Liver (tissue), 3 donors: ENCODE data around the gene NEK8.

Experiments
- ATF3 ChIP-seq: IDR thresholded peaks from 2 replicates; pipeline ENCODE4 v1.6.1; 2016; ENCODE audit warnings: antibody characterized with exemption
- CTCF ChIP-seq: fragments of 150-350 bp; IDR thresholded peaks from 2 replicates; pipeline ENCODE4 v1.5.1; 2017; ENCODE audit warnings: improper control_type of control experiment, low read depth, low read length; ENCODE audit not compliant: missing input control
- RAD21 ChIP-seq, 2 donors: IDR thresholded peaks; 2 replicates each; pipeline ENCODE4 v1.6.1; 2016; ENCODE audit warnings: antibody characterized with exemption in 2 of 2, mild to moderate bottlenecking in 2 of 2
- TAF1 ChIP-seq: conservative IDR thresholded peaks from 2 replicates; pipeline ENCODE4 v1.6.1; 2016; ENCODE audit warnings: antibody characterized with exemption, mild to moderate bottlenecking
- YY1 ChIP-seq: IDR thresholded peaks from 2 replicates; pipeline ENCODE4 v1.6.1; 2016; ENCODE audit warnings: antibody characterized with exemption, mild to moderate bottlenecking
- ZBTB33 ChIP-seq: IDR thresholded peaks from 2 replicates; pipeline ENCODE4 v1.6.1; 2016; ENCODE audit warnings: antibody characterized with exemption
- TF ChIP-seq, protein P1 (sequence below): IDR thresholded peaks from 2 replicates; pipeline ENCODE4 v1.6.1; 2016; ENCODE audit warnings: antibody characterized with exemption
- TF ChIP-seq, protein P2 (sequence below): IDR thresholded peaks from 2 replicates; pipeline ENCODE4 v1.6.1; 2016; ENCODE audit warnings: antibody characterized with exemption, mild to moderate bottlenecking
- donor health status: healthy.
- donor health status: healthy.

DNA sequence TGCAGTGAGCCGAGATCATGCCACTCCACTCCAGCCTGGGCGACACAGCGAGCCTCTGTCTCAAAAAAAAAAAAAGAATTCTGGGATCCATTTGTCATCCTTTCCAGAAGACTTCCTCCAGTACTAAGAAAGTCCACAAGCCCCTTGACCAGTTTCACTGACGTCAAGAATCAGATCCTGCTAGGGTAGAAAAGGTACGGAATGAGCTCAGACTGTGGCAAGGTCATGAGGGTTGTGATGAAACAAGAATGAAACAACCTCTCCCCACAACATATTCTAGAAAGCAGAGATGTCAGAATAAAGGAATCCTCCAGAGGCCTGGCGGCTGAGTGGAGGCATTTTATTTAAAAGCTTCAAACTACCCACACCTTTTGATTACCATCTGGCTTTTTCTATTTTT, 45.1 kb downstream of the NEK8 start:
- TF ChIP-seq RAD21 (IDR thresholded peaks at IDR 0.05) = no peak
- TF ChIP-seq CTCF = no peak
- no peak for TF ChIP-seq ZBTB33
- no peak for TF ChIP-seq YY1
- TF ChIP-seq, protein P1, sequence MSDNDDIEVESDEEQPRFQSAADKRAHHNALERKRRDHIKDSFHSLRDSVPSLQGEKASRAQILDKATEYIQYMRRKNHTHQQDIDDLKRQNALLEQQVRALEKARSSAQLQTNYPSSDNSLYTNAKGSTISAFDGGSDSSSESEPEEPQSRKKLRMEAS = no peak
- TF ChIP-seq, protein P2, sequence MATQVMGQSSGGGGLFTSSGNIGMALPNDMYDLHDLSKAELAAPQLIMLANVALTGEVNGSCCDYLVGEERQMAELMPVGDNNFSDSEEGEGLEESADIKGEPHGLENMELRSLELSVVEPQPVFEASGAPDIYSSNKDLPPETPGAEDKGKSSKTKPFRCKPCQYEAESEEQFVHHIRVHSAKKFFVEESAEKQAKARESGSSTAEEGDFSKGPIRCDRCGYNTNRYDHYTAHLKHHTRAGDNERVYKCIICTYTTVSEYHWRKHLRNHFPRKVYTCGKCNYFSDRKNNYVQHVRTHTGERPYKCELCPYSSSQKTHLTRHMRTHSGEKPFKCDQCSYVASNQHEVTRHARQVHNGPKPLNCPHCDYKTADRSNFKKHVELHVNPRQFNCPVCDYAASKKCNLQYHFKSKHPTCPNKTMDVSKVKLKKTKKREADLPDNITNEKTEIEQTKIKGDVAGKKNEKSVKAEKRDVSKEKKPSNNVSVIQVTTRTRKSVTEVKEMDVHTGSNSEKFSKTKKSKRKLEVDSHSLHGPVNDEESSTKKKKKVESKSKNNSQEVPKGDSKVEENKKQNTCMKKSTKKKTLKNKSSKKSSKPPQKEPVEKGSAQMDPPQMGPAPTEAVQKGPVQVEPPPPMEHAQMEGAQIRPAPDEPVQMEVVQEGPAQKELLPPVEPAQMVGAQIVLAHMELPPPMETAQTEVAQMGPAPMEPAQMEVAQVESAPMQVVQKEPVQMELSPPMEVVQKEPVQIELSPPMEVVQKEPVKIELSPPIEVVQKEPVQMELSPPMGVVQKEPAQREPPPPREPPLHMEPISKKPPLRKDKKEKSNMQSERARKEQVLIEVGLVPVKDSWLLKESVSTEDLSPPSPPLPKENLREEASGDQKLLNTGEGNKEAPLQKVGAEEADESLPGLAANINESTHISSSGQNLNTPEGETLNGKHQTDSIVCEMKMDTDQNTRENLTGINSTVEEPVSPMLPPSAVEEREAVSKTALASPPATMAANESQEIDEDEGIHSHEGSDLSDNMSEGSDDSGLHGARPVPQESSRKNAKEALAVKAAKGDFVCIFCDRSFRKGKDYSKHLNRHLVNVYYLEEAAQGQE = no peak
- TF ChIP-seq TAF1 = no peak
- TF ChIP-seq ATF3 = no peak
